Right lung (tissue), 5 donors: Measurements from ENCODE around the gene GLT6D1. TPM values are rescaled to one million over a fixed set of nuclear protein-coding genes. Genes with fewer than 3 reads are reported as not detected.
A peak's percentile ranks its signal among the peaks of the same experiment; 100 is the strongest.

ENCODE experiments used
- DNase-seq, 2 donors: peaks; one replicate each; pipeline ENCODE4 v3.0.0-alpha.2; 2013
- polyA plus RNA-seq, 5 donors: library from polyadenylated mRNA; unstranded; fragments of 120-200 nt; gene quantifications; one replicate each; pipeline versions ENCODE4 v1.2.1 to v1.2.3, GENCODE V29; 2013; ENCODE audit warnings: inconsistent platforms in 1 of 5, low replicate concordance in 1 of 5; ENCODE audit not compliant: insufficient read length in 5 of 5, insufficient read depth in 1 of 5

The GLT6D1 gene
- polyA plus RNA-seq, 5 donors, result not detected

- DNase-seq, result no peak
These were observed 30.9 kb downstream of the GLT6D1 start for GRCh38 chr9:135608294-135608998.

GRCh38 chr9:135607401-135608293 is 31.7 kb downstream of the GLT6D1 start:
- DNase-seq, result no peak

GRCh38 chr9:135606885-135607259 is 32.5 kb downstream of the GLT6D1 start:
- no peak for DNase-seq

GRCh38 chr9:135605238-135605781 is 34.0 kb downstream of the GLT6D1 start:
- peak in 1 of 2 donors; percentile 3 for DNase-seq

- no peak for DNase-seq
These were observed 34.7 kb downstream of the GLT6D1 start for GRCh38 chr9:135604437-135605237.

- DNase-seq, result no peak
These were observed 36.4 kb downstream of the GLT6D1 start for GRCh38 chr9:135602789-135603481.

GRCh38 chr9:135601988-135602387 is 37.4 kb downstream of the GLT6D1 start:
- DNase-seq, result no peak

DNA sequence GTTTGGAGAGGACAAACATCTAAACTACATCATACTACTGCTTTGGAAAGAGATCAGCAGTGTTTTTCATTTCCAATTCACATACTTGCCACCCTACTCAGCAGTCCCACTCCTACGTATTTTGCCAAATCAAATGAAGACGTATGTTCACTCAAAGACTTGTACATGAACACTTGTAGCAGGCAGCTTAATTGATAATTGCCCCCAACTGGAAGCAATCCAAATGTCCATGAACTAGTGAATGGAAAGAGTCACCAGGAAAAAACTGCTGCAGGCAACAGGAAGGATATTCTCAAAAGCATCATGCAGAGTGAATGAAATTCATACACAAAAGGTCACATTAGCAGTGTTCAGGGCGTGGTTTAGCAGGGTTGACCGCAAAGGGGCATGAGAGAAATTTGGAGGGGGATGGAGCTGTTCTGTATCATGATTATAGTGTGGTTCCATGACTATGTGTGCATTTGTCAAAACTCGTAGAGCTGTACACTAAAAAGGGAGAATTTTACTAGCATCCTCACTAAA is 39.0 kb downstream of the GLT6D1 start:
- no peak for DNase-seq

- no peak for DNase-seq
These were observed 43.1 kb downstream of the GLT6D1 start for GRCh38 chr9:135596211-135596610.

GRCh38 chr9:135592625-135593024 is 46.7 kb downstream of the GLT6D1 start:
- no peak for DNase-seq

DNA sequence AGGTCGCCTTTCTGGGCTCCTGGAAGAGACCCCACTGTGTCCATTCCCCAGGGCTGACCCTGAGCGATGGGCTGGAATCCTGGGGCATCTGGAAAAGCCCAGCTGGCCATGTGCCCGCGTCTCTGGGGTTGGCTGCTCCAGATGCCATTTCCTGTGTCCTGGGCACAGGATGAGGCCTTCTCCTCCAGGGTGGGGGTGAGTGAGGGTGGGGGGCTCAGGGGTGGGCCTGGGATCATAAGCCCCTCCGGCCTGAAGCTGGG is 47.1 kb downstream of the GLT6D1 start:
- no peak for DNase-seq

DNA sequence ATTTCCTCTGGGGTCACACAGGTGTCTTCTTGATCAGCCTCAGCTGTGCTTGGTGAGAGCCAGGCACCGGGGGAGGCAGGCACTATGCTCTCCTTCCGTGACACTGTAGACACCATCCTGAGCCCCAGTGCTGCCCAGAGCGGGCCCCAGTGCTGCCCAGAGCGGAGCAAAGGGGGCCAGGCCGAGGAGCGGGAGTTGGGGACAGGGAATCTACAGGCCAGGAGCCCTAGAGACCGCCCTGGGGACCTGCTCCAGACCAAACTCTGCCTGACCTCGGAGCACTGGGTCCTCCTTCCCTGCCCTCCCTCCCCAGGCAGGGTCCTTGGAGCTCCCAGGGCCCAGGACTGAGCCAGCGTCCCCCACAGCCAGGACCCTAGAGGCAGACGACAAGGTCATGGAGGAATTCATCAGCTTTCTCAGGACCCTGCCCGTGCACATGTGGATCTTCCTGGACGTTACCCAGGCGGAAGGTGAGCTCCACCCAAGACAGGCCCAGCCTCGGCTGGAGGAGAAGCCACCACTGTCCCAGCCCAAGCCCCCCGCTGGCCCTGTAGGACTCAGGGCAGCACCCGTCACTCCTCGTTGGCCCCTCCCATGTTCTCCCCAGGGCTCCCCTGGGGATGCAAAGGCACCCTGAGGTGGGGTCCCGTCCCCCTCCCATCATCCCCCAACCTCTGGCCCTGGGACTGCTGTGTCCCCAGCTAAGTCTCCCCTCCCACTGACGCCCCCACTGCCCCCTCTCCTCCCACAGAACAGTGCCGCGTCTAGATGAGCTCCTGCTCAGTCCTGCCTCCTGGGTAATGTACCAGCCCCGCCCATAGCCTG is 47.6 kb downstream of the GLT6D1 start:
- no peak for DNase-seq

DNA sequence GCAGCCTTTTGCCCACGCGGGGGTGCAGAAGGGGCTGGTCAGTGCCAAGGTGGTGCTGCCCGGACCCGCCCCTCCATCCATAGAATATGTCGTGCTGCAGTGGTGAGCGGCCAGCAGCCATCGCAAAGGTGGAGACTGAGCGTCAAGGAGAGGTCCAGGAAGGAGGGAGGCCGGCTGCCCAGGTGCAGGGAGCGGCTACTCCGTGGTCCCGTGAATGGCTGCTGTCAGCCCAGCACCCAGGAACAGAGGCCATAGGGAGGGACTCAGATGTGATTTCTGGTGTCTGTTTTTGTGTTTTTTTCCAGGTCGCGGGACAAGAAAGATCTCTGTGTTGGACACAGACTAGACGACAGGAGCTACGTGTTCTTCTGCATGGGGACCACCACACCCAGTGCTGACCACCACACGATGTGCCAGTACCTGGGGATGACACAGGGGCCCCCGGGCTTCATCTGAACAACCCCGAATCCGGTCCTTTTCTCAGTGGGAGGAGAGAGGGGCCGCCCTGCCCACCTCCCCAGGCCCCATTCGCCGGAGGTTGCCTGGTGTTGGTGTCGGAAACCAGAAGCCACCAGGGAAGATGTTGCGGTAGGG is 48.8 kb downstream of the GLT6D1 start:
- DNase-seq, result no peak

DNA sequence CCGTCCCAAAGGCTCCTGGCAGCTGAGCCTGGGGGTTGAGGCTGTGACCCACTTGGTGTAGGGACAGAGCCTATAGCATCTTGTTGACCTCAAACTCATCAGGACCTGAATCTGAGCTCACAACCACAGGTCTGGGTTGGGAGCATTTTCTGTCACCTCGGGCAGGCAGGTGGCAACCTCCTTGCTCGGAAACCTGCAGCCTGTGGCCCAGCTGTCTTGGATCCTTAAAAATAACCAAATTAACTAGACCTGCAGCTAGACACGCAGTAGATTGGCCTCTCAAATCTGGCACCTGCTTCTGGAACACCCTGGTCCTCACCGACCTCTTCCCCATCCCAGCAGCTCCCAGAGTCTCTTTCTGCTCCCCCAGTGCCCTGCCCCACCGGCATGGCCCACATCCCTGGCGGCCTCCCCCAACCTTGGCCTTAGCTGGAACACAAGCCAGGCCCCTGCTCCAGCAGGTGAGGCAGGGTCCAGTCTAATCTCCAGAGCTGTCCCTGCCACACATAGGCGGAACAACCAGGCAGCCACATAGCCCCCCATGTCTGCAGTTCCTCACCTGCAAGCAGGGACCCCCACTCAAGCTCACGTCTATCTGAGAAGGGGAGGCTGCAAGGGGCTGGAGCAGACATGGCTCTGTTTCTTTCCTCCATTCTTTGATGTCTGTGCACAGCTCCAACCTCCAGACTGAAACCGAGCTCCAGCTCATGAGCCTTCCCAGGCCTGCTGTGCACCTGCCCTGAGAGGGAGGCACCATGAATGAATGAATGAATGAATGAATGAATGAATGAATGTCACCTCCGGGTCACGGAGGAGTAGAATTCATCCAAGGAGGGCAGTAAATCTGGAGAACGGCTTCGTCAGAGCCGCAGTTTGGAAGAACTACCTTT is 49.5 kb downstream of the GLT6D1 start:
- no peak for DNase-seq

GRCh38 chr9:135588886-135589595 is 50.3 kb downstream of the GLT6D1 start:
- no peak for DNase-seq

DNA sequence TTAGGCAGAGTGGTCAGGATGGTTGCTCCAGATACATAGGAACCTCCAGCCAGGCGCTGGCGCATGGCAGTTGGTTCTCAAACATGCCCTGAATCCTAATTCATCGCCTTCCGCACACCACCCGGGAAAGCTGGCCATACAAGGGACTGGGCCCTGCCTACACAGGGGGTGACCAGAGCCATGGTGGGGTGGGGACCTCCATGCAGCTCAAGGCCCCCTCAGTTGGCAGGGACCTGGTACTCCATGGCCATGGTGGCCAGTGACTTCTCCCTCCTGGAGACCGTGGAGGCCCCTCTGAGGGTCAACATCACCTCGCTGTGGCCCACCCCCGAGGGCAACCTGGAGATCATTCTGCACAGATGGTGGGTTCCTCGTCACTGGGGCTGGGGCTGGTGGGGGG is 51.0 kb downstream of the GLT6D1 start:
- no peak for DNase-seq

DNA sequence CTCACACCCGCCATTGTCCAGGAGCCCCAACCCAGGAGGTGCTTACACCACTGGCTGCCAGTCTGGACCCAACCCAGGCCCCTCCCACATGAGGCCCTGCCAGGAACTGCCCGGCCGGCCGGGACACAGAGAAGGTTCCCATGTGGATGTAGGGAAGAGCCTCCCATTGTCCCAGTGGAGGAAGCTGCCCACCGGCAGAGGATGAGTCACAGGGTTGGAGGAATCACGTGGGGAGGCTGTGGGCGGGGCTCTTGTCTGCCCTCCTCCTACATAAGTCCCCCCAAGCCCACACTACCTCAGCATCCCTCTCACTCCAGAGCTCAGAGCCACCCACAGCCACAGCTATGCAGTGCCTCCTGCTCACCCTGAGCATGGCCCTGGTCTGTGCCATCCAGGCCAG is 51.7 kb downstream of the GLT6D1 start:
- no peak for DNase-seq

GRCh38 chr9:135586601-135587109 is 52.7 kb downstream of the GLT6D1 start:
- DNase-seq, result no peak
